HepG2 (cell line): ENCODE measurements around the gene ALG10B. TPM values are rescaled to one million over a fixed set of nuclear protein-coding genes. Genes with fewer than 3 reads are reported as not detected.

Source experiments
- ATF4 ChIP-seq, 2 experiments: fragments of 450-650 bp in 1 of 2; sonication (generic) in 1 of 2; formaldehyde crosslinking; IDR thresholded peaks; 2 replicates each; pipeline versions ENCODE4 v1.5.0 to v1.8.0; 2020 to 2022; ENCODE audit warnings: mild to moderate bottlenecking in 1 of 2, missing genetic modification reagents in 1 of 2
- CCDC6 ChIP-seq: sonication (generic); formaldehyde crosslinking; IDR thresholded peaks from 2 replicates; pipeline ENCODE4 v1.8.1; 2022; ENCODE audit warnings: mild to moderate bottlenecking, missing genetic modification reagents, moderate library complexity
- ELF4 ChIP-seq: sonication (generic); formaldehyde crosslinking; IDR thresholded peaks from 2 replicates; pipeline ENCODE4 v1.5.0; 2020; ENCODE audit warnings: missing genetic modification reagents, mild to moderate bottlenecking, moderate library complexity, borderline replicate concordance
- FIP1L1 ChIP-seq: fragments of 200-400 bp; formaldehyde crosslinking; IDR thresholded peaks from 2 replicates; pipeline ENCODE4 v1.6.1; 2018; ENCODE audit warnings: low read depth, mild to moderate bottlenecking, low read length, moderate library complexity, borderline replicate concordance; ENCODE audit not compliant: insufficient read depth
- HMGXB3 ChIP-seq: sonication (generic); formaldehyde crosslinking; IDR thresholded peaks from 2 replicates; pipeline ENCODE4 v1.4.0; 2020; ENCODE audit warnings: missing genetic modification reagents, borderline replicate concordance
- KLF12 ChIP-seq: sonication (generic); formaldehyde crosslinking; IDR thresholded peaks from 2 replicates; pipeline ENCODE4 v1.4.0; 2020; ENCODE audit warnings: missing genetic modification reagents, borderline replicate concordance
- MAZ ChIP-seq, 2 experiments: sonication (generic) in 1 of 2; formaldehyde crosslinking in 1 of 2; IDR thresholded peaks; 2 replicates each; pipeline versions ENCODE4 v1.5.0 to v1.6.1; 2012 to 2020; ENCODE audit warnings: low read depth in 2 of 2, mild to moderate bottlenecking in 2 of 2, borderline replicate concordance in 1 of 2, improper control_type of control experiment in 1 of 2, low read length in 1 of 2, missing genetic modification reagents in 1 of 2, moderate library complexity in 1 of 2
- PRPF4 ChIP-seq: fragments of 200-400 bp; formaldehyde crosslinking; IDR thresholded peaks from 2 replicates; pipeline ENCODE4 v1.6.1; 2016; ENCODE audit warnings: low read length, low read depth; ENCODE audit not compliant: poor library complexity, severe bottlenecking
- RARA ChIP-seq: IDR thresholded peaks from 2 replicates; pipeline ENCODE4 v1.6.1; 2016; ENCODE audit warnings: missing genetic modification reagents, missing compliant biosample characterization
- RFXAP ChIP-seq: sonication (generic); formaldehyde crosslinking; IDR thresholded peaks from 2 replicates; pipeline ENCODE4 v1.4.0; 2020; ENCODE audit warnings: missing genetic modification reagents, borderline replicate concordance
- STAG1 ChIP-seq: sonication (generic); formaldehyde crosslinking; IDR thresholded peaks from 2 replicates; pipeline ENCODE4 v1.4.0; 2020; ENCODE audit warnings: missing genetic modification reagents
- SUZ12 ChIP-seq: fragments of 150-350 bp; IDR thresholded peaks from 2 replicates; pipeline ENCODE4 v1.6.1; 2014; ENCODE audit warnings: low read depth, low read length
- SYNCRIP ChIP-seq: fragments of 200-400 bp; formaldehyde crosslinking; IDR thresholded peaks from 2 replicates; pipeline ENCODE4 v1.6.1; 2018; ENCODE audit warnings: mild to moderate bottlenecking, low read depth, low read length; ENCODE audit not compliant: insufficient read depth
- THAP11 ChIP-seq: IDR thresholded peaks from 2 replicates; pipeline ENCODE4 v1.6.1; 2016; ENCODE audit warnings: missing biosample characterization, missing genetic modification reagents
- ZBTB8A ChIP-seq: sonication (generic); formaldehyde crosslinking; IDR thresholded peaks from 2 replicates; pipeline ENCODE4 v1.4.0; 2020; ENCODE audit warnings: mild to moderate bottlenecking, low read depth, missing genetic modification reagents, borderline replicate concordance
- ZFYVE20 ChIP-seq: sonication (generic); formaldehyde crosslinking; IDR thresholded peaks from 2 replicates; pipeline ENCODE4 v1.8.0; 2023; ENCODE audit warnings: low read depth, mild to moderate bottlenecking, moderate library complexity, missing genetic modification reagents, borderline replicate concordance
- ZNF607 ChIP-seq: sonication (generic); formaldehyde crosslinking; IDR thresholded peaks from 2 replicates; pipeline ENCODE4 v1.5.1; 2020; ENCODE audit warnings: missing genetic modification reagents, mild to moderate bottlenecking, borderline replicate concordance
- ZNF619 ChIP-seq: sonication (generic); formaldehyde crosslinking; IDR thresholded peaks from 2 replicates; pipeline ENCODE4 v1.4.0; 2020; ENCODE audit warnings: mild to moderate bottlenecking, missing genetic modification reagents
- polyA plus RNA-seq, 8 experiments: library from polyadenylated mRNA; depleted of rRNA in 3 of 8; stranded (reverse) in 7 of 8; unstranded in 1 of 8; fragments of >200 nt; fragmentation: Illumina TruSeq in 4 of 8; extraction: Trizol in 4 of 8; gene quantifications; 2 replicates each; pipeline versions ENCODE4 v1.2.1 to v1.2.3, GENCODE V29; 2011 to 2016; ENCODE audit warnings: low read depth in 4 of 8, missing spikeins in 1 of 8, mixed read lengths in 1 of 8; ENCODE audit not compliant: insufficient read depth in 1 of 8
- total RNA-seq, 5 experiments: library from RNA; depleted of rRNA; stranded (reverse); fragments of >200 nt; fragmentation: Illumina TruSeq; extraction: Trizol; gene quantifications; 2 replicates each; pipeline ENCODE4 v1.2.3, GENCODE V29; 2016; ENCODE audit warnings: low read depth in 1 of 5
- TF ChIP-seq, protein P1 (sequence below): sonication (generic); formaldehyde crosslinking; IDR thresholded peaks from 2 replicates; pipeline ENCODE4 v1.8.0; 2022; ENCODE audit warnings: missing genetic modification reagents, mild to moderate bottlenecking, inconsistent platforms, borderline replicate concordance

Gene ALG10B
- total and polyA plus RNA-seq, 2 of the 13 experiments (the other 11 are each of a cell fraction or from before 2014, with no cell fraction given), result 3.3 to 9.3 TPM

GRCh38 chr12:38316391-38317129, at the start of gene ALG10B (continued):
- TF ChIP-seq PRPF4 (no peak), KLF12 (CRISPR knock-in tag) (no peak; the same call in 1 of the 2 replicates), SUZ12 (no peak), MAZ (IDR thresholded peaks at IDR 0.05; ENCODE audit: borderline replicate concordance, low read depth, low read length) (peak; percentile 39; the same call in 1 of the 2 replicates), MAZ (CRISPR knock-in tag; IDR thresholded peaks at IDR 0.05; ENCODE audit: low read depth) (no peak), ELF4 (CRISPR knock-in tag) (0 out of 2 replicates have a peak, but pooled peaks have one; percentile 55), RARA (CRISPR knock-in tag) (no peak), SYNCRIP (no peak), ZNF607 (no peak), STAG1 (CRISPR knock-in tag) (peak; percentile 80), CCDC6 (no peak), ZNF619 (CRISPR knock-in tag) (no peak), ZBTB8A (CRISPR knock-in tag) (no peak), HMGXB3 (CRISPR knock-in tag) (0 out of 2 replicates have a peak, but pooled peaks have one; percentile 61), THAP11 (CRISPR knock-in tag) (peak; percentile 89), ATF4 (CRISPR knock-in tag; IDR thresholded peaks at IDR 0.05) (no peak), RFXAP (CRISPR knock-in tag) (no peak), FIP1L1 (no peak), ZFYVE20 (CRISPR knock-in tag) (no peak)
- TF ChIP-seq, protein P1, sequence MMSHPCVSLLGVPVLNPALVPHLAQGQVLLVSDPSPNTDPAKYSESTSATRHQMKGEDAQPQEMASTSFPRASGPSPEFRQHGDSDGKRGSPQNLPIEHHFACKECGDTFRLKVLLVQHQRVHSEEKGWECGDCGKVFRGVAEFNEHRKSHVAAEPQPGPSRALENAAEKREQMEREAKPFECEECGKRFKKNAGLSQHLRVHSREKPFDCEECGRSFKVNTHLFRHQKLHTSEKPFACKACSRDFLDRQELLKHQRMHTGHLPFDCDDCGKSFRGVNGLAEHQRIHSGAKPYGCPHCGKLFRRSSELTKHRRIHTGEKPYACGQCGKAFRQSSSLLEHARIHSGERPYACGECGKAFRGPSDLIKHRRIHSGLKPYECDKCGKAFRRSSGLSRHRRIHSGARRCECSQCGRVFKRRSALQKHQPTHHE, result no peak
